CD4-positive, alpha-beta T cell treated with Interleukin-15 for 1 hour (primary cell): ENCODE measurements around the gene LRRC8D.

ENCODE experiments used
- DNase-seq: peaks from one replicate; pipeline ENCODE4 v3.0.0-alpha.2; 2020

Gene LRRC8D

DNA sequence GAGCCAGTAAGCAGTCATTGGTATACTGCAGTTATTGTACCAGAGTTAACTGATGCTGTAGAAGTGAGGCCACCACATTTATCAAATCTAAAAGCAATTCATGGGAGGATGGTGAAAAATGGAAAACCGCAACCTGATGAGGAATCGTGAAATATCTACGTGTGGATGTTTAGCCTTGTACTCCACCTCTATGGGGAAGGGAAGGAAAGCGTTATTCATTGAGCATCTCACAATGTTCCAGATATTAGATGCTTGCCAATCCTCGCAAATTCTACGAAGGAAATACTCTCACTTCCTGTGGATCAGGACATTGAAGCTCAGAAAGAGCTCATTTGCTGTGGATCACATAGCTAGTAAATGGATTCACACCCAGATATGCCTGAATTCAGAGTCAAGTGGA is 77.3 kb downstream of the LRRC8D start:
- no peak for DNase-seq

DNA sequence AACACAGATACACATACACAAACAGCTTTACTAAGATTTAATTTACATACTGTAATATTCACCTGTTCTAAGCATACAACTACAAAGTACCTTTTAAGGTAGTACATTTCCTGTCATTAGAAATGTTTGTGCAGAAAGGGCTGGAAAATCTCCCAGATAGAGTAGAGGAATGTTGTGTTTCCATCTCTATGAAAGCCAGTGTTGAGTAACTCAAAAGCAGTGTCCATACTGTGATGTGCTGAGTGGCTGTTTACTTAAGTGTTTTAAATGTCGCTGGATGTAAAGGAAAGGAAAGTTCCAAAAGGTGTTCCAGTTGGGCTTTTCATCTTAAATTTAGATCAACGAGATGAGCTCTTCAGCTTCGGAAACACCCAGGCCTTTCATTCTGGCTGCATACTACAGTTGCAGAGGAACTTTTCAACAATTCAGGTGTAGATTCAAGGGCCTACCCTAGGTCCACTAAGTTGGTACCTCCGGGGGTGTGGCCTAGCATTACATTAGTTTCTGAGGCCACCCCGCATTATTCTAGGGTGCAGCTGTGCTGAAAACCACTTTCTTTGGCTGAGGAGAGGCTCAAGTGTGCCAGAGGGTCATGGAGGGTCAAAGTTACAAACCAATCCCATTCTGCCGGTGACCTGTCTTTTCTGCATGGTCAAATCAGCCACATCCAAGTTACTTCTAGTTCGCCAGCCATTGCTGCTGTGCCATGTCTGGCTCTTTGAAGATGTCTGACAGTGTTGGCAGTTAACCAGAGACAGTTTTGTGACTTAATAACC is 78.1 kb downstream of the LRRC8D start:
- no peak for DNase-seq

DNA sequence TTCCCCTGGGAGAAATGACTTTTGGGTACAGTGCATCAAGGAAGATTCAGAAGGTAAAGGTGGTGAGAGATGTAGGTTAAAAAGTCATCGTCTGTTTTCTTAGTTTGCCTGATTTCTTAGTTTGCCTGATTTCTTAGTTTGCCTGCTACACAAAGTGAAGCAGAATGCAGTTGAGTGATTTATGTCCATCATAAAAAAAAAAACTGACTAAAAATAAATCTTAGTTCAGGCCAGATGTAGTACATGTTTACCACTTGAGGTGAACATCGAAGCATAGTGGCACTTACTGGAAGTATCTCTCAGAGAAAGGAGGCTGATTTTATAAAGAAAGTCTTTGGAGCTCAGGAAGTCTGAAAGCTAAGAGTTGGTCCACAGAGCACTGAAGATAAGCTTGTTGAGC is 79.5 kb downstream of the LRRC8D start:
- DNase-seq: no peak

DNA sequence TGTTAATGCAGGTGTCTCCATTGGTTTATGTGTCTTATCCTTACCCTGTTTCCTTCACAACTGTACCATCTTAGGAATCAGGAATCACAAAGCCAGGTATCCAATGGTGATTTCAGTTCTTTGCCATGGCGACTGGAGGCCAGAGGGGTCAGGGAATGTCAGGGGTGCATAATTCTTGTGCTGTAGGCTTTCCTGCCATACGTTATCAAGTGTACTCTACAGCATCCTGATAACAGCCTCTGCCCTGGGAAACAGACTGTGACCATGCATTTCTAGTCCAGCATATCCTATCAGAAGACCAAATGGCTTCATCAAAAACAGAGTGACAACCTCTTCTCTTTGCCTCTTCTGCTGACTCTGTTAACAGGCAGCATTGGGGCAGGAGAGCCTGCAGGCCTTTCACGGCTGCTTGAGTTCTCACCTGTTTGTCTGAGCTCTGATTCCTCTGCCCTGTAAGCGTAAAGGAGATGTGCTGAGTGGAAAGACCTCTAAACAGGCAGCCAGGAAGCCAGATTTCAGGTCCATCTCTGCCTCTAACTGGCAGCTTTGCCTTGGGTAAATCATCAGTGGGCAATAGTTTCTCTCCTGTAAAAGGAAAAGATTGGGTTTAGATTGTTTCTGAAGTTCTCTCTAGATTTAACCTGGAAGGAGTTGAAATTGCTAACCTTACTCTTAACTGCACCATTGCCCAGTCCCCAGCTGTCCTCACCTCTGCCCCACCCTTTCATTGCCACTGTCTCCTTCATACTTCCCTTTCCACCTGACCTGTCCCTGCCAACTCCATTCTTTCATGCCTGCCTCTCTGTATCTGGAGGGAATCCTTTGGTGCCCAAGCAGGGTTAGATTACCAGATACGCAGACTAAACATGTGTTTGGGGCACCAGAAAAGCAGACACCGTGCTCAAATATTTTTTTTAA is 80.2 kb downstream of the LRRC8D start:
- DNase-seq: no peak

DNA sequence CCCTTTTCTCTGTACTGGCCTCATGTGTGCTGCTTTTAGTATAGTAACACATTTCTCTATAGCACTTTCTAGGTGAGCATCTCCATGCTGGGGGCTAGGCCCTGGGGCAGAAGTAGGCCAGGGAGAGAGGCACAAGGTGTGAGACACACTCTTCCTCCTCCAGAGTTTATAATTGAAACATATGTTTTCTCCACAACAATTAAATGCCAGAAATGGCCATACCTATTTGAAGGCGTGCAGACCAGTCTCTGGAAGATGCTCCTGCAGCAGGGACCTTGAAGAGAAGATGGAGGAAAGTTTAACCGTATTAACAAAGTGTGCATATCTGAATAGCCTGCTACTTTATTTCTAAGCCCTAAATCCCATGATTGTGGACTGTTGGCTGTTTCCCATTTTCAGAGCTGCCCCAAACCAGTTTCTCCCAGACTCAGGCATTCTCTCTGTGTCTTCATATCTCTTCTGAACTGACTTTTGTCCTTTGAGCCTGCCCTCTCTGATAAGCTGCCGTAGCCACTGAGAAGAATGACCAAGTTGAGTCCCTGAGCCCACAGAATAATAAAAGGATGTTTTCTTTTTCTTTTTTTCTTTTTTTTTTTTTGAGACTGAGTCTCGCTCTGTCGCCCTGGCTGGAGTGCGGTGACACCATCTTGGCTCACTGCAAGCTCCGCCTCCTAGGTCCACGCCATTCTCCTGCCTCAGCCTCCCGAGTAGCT is 81.3 kb downstream of the LRRC8D start:
- no peak for DNase-seq

DNA sequence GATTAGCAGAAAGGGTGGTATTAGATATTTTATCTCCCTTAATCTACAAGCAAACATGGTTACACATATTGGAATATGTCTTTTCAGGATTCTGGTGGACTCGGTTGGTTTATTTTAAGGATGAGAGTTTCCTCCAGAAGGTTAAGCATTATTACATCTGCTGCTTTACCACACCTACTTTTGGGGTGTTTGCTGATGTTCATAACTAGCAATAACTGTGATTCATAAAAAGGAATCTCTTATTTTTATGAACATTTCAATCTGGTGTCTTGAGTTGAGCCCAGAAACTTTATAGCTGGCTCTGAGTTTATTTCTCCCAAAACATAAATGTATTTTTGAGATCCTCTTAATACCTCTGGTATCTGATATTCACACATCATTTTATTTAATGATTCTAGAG is 82.7 kb downstream of the LRRC8D start:
- DNase-seq: no peak

DNA sequence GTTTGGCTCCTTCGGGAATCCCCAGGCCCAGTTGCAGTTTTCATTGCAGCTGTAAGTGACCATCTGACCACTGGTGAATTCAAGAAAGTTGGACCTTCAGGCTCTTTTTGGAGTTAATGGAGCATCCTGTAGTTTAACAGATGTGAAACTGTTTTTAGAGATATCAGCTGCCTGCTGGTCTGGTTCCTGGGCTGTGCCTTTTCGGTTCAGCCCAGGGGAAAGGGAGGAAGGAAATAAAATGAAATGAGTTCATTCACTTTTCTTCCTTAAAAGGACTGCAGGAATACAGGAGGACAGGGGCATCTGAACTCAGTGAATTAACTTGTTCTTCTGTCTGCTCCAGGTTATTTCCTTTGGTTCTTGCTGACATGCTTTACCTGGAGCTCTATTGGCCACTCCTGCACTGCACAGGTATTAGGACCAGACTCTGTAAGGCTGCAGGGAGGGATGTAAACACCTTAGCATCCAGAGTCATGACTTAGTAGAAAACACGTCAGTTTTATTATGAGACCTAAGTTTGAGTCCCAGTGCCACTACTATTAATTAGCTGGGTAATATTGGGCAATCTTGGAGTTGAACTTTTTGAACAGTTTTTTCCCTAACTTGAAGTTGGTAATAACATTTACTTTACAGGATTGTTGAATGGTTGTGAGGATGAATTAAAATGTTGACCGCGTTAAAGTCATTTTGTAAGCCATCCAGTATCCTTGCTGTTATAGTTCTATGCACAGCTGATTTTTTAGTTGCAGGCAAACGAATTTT is 83.6 kb downstream of the LRRC8D start:
- DNase-seq: no peak

DNA sequence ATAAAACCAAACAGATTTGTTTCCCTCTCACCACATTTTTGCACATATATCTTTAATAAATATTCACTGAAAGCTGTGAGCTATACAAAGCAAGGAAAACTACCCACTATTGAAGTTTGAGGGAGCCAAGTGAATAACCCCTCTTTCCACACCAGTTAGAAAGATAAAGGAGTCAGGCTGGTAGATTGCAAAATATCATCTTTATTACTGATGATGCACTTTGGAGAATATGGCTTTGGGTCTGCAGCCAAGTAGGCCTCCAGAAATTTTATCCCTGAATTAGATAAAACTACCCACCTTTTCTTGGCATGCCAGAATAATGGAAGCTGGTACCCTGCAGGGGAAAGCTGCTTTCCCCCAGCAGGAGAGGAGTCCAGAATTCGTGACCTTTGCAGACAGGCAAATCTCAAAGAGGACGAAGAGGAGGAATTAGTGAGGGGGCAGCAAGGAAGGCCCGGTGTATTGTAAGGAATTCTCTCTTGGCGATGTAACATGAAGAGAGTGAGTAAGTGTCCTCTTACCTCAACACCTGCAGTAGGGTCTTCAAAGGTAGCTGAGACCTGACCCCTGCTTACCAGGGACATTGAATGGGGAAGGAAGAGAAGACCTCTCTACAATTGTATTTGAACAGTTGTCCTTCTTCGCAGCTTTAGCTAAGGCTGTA is 84.7 kb downstream of the LRRC8D start:
- DNase-seq: no peak

DNA sequence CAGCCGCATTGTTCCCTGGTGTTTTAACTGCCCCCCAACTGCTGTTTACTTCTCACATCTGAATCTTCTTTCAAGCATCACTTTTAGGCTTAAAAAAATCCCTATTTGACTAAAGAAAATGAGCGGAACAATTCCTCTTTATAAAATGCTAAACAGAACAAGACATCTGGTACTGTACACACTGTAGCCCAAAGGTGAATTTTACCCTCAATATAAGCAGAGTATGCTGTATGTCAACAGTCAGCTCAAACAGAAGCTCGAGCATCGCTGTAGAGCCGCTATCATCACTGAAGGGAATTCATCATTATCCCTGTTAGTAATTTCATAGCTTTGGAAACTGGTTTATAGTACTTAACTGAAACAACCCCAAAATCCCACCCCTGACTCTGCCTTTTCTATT is 85.3 kb downstream of the LRRC8D start:
- DNase-seq: no peak

DNA sequence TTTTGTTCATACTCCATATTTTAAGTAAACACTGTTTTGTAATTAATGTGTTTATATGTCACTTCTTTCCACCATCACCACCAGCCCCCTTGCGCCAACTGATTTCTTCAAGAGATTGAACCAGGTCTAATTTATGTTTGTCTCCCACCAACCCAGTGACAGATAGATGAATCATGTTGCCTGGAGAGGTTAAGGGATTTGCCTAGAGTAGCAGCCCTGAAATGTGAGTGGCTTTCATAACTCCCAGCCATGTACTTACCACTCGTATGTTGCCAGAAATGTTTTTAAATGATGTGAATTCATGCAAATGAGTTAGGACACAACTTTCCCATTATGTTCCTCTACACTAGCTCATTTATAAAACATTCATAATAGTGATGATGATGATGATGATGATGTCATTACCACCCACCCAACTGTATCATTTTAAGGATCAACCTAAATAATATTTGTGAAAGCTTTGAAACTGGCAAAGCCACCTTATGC is 86.9 kb downstream of the LRRC8D start:
- DNase-seq: no peak

DNA sequence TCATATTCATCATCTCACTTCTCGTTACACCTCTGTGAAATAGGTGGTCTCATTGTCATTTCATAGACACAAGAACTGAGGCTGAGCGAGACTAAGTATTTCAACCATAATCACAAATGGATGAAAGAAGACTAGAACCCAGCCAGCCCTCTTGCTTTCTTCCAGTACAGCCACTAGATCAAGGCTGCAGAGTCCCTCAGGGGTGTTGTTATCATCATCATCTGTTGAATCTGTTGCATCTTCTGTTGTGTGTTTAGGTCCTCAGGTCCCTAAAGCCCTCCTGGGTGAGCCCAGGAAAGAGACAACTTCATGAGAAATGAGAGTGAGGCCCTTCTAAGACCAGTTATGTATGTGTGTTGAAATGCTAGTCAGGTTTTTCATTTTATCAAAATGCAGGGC is 87.4 kb downstream of the LRRC8D start:
- no peak for DNase-seq

DNA sequence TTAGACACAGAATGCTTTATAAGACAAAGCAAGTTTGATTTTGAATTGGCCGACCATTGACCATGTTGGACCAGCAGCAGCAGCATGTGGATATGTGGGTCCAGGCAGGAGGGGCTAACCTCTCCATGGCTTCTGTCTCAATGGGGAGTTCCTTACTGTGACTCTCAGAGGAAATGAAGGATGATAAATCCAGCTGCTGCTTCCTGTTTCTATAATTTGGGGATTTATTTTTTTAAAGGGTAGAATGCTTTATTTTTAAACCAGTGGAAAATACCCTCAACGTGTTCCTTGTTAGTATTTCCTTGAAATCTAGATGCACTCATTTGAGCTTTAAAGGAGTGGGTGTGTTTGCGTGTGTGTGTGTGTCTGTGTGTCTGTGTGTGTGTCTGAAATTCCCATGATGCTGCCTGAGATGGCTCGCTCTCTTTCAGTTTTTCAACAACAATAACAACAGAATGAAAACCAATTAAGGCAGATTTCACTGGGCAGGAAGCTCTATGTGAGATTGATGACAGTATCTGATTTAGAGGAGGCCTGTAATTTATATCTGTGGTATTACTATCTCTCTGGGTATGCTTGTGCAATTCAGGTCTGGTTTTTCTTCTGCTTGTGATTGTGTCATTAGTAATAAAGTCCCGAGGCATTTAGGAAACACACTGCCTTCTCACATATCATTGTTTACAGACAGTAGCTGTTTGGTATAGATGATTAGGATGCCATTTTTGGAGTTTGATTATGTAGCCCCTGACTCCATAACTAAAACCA is 88.0 kb downstream of the LRRC8D start:
- DNase-seq: peak; percentile 19

DNA sequence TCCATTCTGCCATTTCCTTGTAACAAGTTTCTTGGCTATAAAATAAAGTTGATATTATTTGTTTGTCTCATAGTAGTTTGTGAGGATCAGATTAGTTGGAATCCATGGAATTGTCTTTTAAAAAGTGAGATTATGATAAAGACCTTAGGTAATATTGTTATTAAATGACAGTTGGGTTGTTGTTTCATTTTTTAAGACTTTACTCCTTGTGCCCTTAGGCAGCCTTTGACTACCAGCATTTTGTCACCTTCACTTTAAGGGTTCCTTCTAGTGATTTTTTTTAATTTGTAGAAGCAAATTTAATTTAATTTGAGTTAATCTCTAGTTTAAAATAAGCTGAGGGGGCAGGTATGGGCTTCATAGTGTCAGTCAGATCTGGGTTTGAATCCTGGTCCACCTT is 89.4 kb downstream of the LRRC8D start:
- DNase-seq: no peak

DNA sequence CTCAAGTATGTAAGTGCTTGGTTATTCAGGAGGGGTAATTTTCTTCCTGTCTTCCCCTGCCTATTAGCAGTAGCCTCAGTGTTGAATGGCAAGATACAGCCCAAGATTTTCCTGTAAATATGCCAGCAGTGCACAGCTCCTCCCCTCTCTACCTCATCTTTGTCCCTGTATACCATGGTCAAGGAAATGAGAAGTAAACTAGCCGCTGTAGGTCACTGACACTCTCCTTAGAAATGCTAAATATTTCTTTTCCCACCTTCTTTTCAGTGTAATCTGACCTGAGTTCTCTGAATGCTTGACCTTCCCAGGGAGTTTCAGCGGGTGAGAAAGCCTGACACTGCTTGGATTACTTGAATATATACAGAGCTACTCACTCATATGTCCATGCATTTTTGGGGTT is 89.9 kb downstream of the LRRC8D start:
- no peak for DNase-seq

DNA sequence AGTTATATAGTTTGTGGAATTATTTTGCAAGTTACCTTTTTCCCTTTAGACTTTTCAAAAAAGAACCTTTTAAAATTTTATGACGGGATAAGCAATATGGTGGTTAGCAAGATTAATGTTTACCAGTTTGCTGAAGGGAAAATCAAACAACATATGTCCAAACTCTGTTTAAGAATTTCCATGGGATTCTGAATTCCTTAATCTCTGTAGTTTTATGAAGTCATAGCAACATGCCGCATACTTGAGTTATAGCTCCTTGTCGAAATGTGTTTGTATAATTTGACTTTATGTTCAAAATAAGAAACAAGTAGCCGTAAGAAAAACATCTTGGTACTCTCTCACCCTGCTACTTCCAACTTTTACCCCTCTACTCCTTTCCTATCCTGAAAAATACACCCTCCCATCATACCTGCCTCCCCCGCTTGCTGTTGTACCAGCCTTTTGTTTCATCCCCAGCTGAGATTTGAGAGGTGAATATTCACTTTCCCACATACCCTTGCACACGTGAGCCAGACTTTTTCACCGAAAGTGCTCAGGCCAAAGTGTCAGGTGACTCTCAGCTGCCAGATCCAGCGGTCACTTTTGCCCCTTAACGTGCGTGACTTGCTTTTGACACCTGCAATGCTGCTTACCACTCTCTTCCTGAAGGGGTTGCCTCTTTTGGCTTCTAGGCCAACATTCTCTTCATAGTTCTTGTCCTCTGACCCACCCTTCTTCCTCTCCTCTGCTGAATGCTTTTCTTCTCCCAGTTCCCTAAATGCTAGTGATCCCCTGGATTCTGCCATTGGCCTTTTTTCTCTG is 90.6 kb downstream of the LRRC8D start:
- DNase-seq: no peak

DNA sequence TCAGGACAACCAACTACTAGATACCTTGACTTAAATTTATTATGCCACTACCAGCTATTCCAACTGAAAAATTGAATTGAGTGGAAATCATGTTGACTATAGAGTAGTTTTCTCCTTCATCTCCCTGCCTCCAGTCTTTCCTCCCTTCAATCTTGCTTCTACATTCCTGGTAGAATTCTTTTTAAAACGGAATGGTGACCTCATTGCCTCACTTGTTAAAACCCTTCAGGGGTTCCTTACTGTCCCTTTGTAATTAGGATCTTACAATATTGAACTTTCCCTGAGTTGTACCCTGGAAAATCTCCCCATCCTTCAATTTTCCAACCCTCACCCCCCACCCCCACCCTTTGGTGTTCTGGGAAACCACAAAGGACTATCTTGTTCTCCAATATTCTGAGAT is 91.2 kb downstream of the LRRC8D start:
- no peak for DNase-seq

DNA sequence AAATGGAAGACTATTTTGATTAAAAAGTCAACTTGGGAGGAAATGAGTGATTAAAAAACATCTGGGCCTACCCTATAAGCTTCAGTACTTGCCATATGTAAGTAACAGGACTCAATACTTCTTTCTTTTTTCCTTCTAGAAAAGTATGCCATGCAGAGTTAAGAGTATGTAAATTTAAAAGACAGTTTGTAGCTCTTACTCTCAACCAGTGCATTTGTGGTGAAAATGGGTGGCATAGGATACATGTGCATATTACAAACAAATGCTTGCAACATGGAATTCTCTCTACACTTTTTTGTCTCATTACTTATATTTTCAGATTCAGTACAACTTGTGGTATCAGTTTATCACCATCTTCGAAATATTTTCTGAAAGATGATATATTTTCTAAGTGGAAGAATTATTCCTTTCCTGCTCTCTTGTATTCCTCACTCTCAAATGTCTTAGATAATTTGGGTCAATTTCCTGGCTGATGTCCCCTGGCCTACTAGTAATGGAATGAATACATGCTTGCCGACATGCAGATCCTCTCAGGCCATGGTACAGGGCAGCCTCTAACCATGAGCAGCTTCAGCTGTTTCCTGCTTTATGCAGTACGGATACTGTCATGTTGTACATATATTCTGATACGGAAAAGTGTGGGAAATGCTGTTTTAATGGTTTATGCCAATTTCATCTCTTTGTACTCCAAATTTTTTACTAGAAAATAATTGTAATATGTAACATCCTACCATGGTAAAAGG is 92.7 kb downstream of the LRRC8D start:
- DNase-seq: no peak

DNA sequence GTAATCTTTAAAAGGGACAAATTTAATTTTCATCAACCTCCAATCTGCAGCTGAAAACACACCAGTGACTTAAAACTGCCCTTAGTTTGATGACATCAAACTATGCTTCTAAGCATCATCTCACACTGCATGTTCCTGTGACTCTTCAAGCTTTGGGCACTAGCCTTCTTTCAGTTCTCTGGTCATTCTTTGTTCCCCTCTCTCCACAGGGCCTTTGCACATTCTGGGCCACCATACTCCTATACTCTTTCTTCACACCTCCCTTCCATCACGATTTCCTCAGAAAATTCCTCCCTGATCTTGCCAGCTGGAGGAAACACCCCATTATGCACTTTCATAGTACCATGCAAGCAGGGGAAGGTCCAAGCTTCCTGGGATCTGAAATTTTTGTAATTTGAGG is 96.5 kb downstream of the LRRC8D start:
- DNase-seq: no peak

DNA sequence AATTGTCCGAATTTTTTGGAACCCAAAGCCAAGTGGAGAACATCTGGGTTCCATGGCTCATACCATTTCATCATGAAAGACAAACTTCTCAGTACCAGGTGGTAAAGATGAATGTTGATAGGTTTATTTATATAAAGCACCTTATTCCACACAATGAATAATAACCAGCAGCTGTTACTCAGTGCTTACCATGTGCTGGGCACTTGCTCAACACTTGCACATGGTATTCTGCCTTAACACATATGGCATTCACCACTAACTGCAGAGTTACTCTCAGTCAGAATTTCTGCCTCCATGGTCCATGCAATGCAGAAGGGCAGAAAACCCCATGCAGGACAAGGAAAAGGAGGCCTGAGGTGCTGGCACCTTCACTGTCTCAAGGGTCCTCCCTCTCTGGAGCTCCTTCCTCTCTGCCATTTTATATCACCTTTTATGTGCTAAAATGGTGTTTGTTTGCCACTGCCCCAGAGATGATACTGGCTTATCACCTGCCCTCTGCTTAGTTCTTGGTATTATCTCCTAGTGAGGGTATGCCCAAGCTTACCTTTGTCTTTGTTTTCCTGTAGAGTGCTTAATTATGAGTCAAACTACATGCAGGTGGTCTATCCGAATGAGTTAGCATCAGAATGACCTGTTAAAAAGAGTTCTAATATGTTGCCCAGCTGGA is 97.4 kb downstream of the LRRC8D start:
- DNase-seq: no peak
